GM12891 (cell line): ENCODE data around the gene ZNF133.

Experiments used
- PAX5 ChIP-seq: IDR thresholded peaks from 2 replicates; pipeline ENCODE4 v1.6.1; 2011; ENCODE audit warnings: low read length, moderate library complexity, mild to moderate bottlenecking; ENCODE audit not compliant: insufficient read depth, severe bottlenecking
- POLR2A ChIP-seq: IDR thresholded peaks from 2 replicates; pipeline ENCODE4 v1.6.1; 2011; ENCODE audit warnings: low read depth, low read length, control low read depth
- POLR2AphosphoS5 ChIP-seq: IDR thresholded peaks from 2 replicates; pipeline ENCODE4 v1.6.1; 2011; ENCODE audit warnings: low read depth, low read length, control low read depth
- POU2F2 ChIP-seq: IDR thresholded peaks from 2 replicates; pipeline ENCODE4 v1.6.1; 2011; ENCODE audit warnings: low read depth, mild to moderate bottlenecking, control low read depth, low read length, moderate library complexity
- SPI1 ChIP-seq: IDR thresholded peaks from 2 replicates; pipeline ENCODE4 v1.6.1; 2011; ENCODE audit warnings: low read depth, low read length, control low read depth
- TAF1 ChIP-seq: IDR thresholded peaks from 2 replicates; pipeline ENCODE4 v1.6.1; 2011; ENCODE audit warnings: low read depth, low read length, control low read depth

- TF ChIP-seq PAX5 (no peak), POLR2A (no peak), TAF1 (no peak), POLR2AphosphoS5 (no peak), SPI1 (no peak), POU2F2 (no peak)
Observed at GRCh38 chr20:18310592-18310991, 22.3 kb downstream of the ZNF133 start.
